Measurements from ENCODE around the gene POLR3H. TPM values are rescaled to one million over a fixed set of nuclear protein-coding genes. Genes with fewer than 3 reads are reported as not detected.

The POLR3H gene
- total RNA-seq, 1 donor from 2014 or later = 44.5 TPM

DNA sequence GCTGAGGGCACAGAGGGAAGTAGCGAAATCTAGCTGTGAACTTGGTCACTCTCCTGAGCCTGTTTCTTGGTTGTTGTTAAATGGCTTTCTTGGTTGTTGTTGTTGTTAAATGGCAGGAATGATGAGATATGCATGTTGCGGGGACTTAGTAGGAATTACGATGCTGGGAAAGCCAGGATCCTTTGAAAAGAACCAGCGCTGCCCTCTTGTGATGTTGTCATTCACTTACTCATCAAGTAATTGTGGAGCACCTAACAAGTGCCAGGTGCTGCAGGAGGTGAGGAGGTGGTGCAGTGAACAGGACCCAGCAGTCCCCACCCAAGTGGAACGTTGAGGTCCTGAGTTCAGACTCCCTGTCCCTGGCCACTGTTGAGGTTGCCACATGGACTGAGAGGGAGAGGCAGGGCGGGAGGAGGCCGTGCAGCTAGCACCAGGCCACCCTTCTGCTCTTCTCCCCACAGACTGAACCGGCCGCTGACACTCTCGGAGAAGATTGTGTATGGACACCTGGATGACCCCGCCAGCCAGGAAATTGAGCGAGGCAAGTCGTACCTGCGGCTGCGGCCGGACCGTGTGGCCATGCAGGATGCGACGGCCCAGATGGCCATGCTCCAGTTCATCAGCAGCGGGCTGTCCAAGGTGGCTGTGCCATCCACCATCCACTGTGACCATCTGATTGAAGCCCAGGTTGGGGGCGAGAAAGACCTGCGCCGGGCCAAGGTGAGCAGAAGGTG, 36.8 kb downstream of the POLR3H start:
- H3K4me2 ChIP-seq (ENCODE audit: low read length) = no peak overlapping the region
- DNase-seq (ENCODE audit: low read depth) = no peak
- H3K4me3 ChIP-seq (ENCODE audit: insufficient read depth, low read depth, low read length) = no peak overlapping the region
- peaks cover 2% of the 10 kb centered on the region for H3K36me3 ChIP-seq (ENCODE audit: insufficient read depth, low read length)
- FAIRE-seq = no peak
- H3K27me3 ChIP-seq (ENCODE audit: insufficient read depth, low read length) = no peaks in the 10 kb centered on the region
- Mint-ChIP-seq H3K27me3 (ENCODE audit: low read depth, unreplicated experiment) (no peaks in the 10 kb centered on the region), H3K4me3 (ENCODE audit: unreplicated experiment) (no peak overlapping the region), H3K4me1 (ENCODE audit: low read depth, unreplicated experiment) (peaks cover 2% of the 10 kb centered on the region), H3K36me3 (ENCODE audit: low read depth, unreplicated experiment) (peaks cover 11% of the 10 kb centered on the region), H3K9me3 (ENCODE audit: unreplicated experiment) (no peaks in the 10 kb centered on the region), H3K27ac (ENCODE audit: unreplicated experiment) (no peak overlapping the region)
- TF ChIP-seq CTCF (IDR thresholded peaks at IDR 0.05; ENCODE audit: insufficient read depth, low read depth, low read length) = no peak
- no peak for TF ChIP-seq EZH2 (IDR thresholded peaks at IDR 0.05; ENCODE audit: insufficient read depth, low read length)
- no peak overlapping the region for H2AFZ ChIP-seq (ENCODE audit: low read depth, low read length)
- H3K79me2 ChIP-seq (ENCODE audit: insufficient read depth, low read length) = peaks cover 3% of the 10 kb centered on the region
- no peak overlapping the region for H3K27ac ChIP-seq (ENCODE audit: low read depth, low read length)
- H3K9ac ChIP-seq (ENCODE audit: low read length) = no peak overlapping the region
- no peaks in the 10 kb centered on the region for H3K9me3 ChIP-seq (ENCODE audit: insufficient read depth, low read depth, low read length)
- H4K20me1 ChIP-seq (ENCODE audit: insufficient read depth, low read length) = peaks cover 31% of the 10 kb centered on the region
- H3K4me1 ChIP-seq (ENCODE audit: insufficient read depth, low read length) = peaks cover 6% of the 10 kb centered on the region

- no peak overlapping the region for H2AFZ ChIP-seq (ENCODE audit: low read depth, low read length)
- H3K4me3 Mint-ChIP-seq (ENCODE audit: unreplicated experiment) = no peak overlapping the region
These were observed 38.6 kb downstream of the POLR3H start for GRCh38 chr22:41505511-41506220.

More at GRCh38 chr22:41505511-41506220, 38.6 kb downstream of the POLR3H start:
- Mint-ChIP-seq H3K27me3 (ENCODE audit: low read depth, unreplicated experiment) (no peaks in the 10 kb centered on the region), H3K4me1 (ENCODE audit: low read depth, unreplicated experiment) (no peaks in the 10 kb centered on the region), H3K36me3 (ENCODE audit: low read depth, unreplicated experiment) (peaks cover 14% of the 10 kb centered on the region), H3K27ac (ENCODE audit: unreplicated experiment) (no peak overlapping the region), H3K9me3 (ENCODE audit: unreplicated experiment) (no peaks in the 10 kb centered on the region)
- Histone ChIP-seq H3K4me3 (ENCODE audit: insufficient read depth, low read depth, low read length) (no peak overlapping the region), H3K79me2 (ENCODE audit: insufficient read depth, low read length) (peaks cover 3% of the 10 kb centered on the region), H3K4me1 (ENCODE audit: insufficient read depth, low read length) (peaks cover 3% of the 10 kb centered on the region), H4K20me1 (ENCODE audit: insufficient read depth, low read length) (peaks cover 45% of the 10 kb centered on the region), H3K9ac (ENCODE audit: low read length) (no peak overlapping the region), H3K36me3 (ENCODE audit: insufficient read depth, low read length) (peaks cover 12% of the 10 kb centered on the region), H3K9me3 (ENCODE audit: insufficient read depth, low read depth, low read length) (no peaks in the 10 kb centered on the region), H3K27ac (ENCODE audit: low read depth, low read length) (no peak overlapping the region), H3K27me3 (ENCODE audit: insufficient read depth, low read length) (no peaks in the 10 kb centered on the region), H3K4me2 (ENCODE audit: low read length) (no peak overlapping the region)
- FAIRE-seq (no peak), DNase-seq (ENCODE audit: low read depth) (no peak)
- TF ChIP-seq CTCF (IDR thresholded peaks at IDR 0.05; ENCODE audit: insufficient read depth, low read depth, low read length) (no peak), EZH2 (IDR thresholded peaks at IDR 0.05; ENCODE audit: insufficient read depth, low read length) (no peak)

Data from astrocyte (in vitro differentiated cells and primary cell).